Loucy (cell line): ENCODE results near the gene F7.

Experiments used
- H2AFZ ChIP-seq: fragments of 200-600 bp; sonication (generic); 2 replicates; pipeline ENCODE4 v1.6.0; 2016; ENCODE audit warnings: antibody characterized with exemption, mild to moderate bottlenecking, low read length, moderate library complexity
- H3F3A ChIP-seq: fragments of 200-600 bp; 2 replicates; pipeline ENCODE4 v1.6.0; 2016; ENCODE audit warnings: antibody characterized with exemption, low read depth, mild to moderate bottlenecking
- H3K27me3 ChIP-seq: fragments of 200-600 bp; sonication (generic); 2 replicates; pipeline ENCODE4 v1.6.1; 2014; ENCODE audit warnings: low read length, mild to moderate bottlenecking; ENCODE audit not compliant: insufficient read depth, poor library complexity, severe bottlenecking
- H3K36me3 ChIP-seq: fragments of 200-600 bp; sonication (generic); 2 replicates; pipeline ENCODE4 v1.6.1; 2016; ENCODE audit warnings: low read length; ENCODE audit not compliant: insufficient read depth
- H3K4me1 ChIP-seq: fragments of 200-600 bp; sonication (generic); 2 replicates; pipeline ENCODE4 v1.5.1; 2014; ENCODE audit warnings: low read length, mild to moderate bottlenecking; ENCODE audit not compliant: insufficient read depth, poor library complexity, severe bottlenecking
- H3K4me2 ChIP-seq: fragments of 200-600 bp; sonication (generic); 2 replicates; pipeline ENCODE4 v1.6.0; 2014; ENCODE audit warnings: antibody characterized with exemption, low read length, low read depth, mild to moderate bottlenecking; ENCODE audit not compliant: poor library complexity, severe bottlenecking
- H3K4me3 ChIP-seq: fragments of 200-600 bp; sonication (generic); 2 replicates; pipeline ENCODE4 v1.5.1; 2014; ENCODE audit warnings: low read length, mild to moderate bottlenecking, mixed read lengths; ENCODE audit not compliant: poor library complexity, severe bottlenecking
- H3K79me2 ChIP-seq: fragments of 200-600 bp; sonication (generic); 2 replicates; pipeline ENCODE4 v1.6.1; 2014; ENCODE audit warnings: low read length; ENCODE audit not compliant: insufficient read depth
- H3K9ac ChIP-seq: fragments of 200-600 bp; sonication (generic); 2 replicates; pipeline ENCODE4 v1.6.0; 2014; ENCODE audit warnings: mild to moderate bottlenecking, low read depth, low read length, moderate library complexity; ENCODE audit not compliant: poor library complexity, severe bottlenecking
- H3K9me2 ChIP-seq: fragments of 200-600 bp; sonication (generic); replicated peaks from 2 replicates; pipeline ENCODE4 v1.6.1; 2016; ENCODE audit warnings: low read depth, low read length, mixed read lengths
- H3K9me3 ChIP-seq: fragments of 200-600 bp; sonication (generic); 2 replicates; pipeline ENCODE4 v1.6.1; 2014; ENCODE audit warnings: mild to moderate bottlenecking, antibody characterized with exemption, low read length, low read depth; ENCODE audit not compliant: insufficient read depth
- H4K20me1 ChIP-seq: fragments of 200-600 bp; sonication (generic); 2 replicates; pipeline ENCODE4 v1.6.0; 2014; ENCODE audit warnings: antibody characterized with exemption, low read length, mild to moderate bottlenecking; ENCODE audit not compliant: insufficient read depth, poor library complexity, severe bottlenecking
- EZH2phosphoT487 ChIP-seq: fragments of 200-600 bp; IDR thresholded peaks from 2 replicates; pipeline ENCODE4 v1.6.1; 2018; ENCODE audit warnings: antibody characterized with exemption, mild to moderate bottlenecking, moderate library complexity, borderline replicate concordance
- TF ChIP-seq, protein P1 (sequence below): fragments of 200-600 bp; sonication (generic); conservative IDR thresholded peaks from 2 replicates; pipeline ENCODE4 v1.5.1; 2014; ENCODE audit warnings: mild to moderate bottlenecking, antibody characterized with exemption, low read length

F7 gene

DNA sequence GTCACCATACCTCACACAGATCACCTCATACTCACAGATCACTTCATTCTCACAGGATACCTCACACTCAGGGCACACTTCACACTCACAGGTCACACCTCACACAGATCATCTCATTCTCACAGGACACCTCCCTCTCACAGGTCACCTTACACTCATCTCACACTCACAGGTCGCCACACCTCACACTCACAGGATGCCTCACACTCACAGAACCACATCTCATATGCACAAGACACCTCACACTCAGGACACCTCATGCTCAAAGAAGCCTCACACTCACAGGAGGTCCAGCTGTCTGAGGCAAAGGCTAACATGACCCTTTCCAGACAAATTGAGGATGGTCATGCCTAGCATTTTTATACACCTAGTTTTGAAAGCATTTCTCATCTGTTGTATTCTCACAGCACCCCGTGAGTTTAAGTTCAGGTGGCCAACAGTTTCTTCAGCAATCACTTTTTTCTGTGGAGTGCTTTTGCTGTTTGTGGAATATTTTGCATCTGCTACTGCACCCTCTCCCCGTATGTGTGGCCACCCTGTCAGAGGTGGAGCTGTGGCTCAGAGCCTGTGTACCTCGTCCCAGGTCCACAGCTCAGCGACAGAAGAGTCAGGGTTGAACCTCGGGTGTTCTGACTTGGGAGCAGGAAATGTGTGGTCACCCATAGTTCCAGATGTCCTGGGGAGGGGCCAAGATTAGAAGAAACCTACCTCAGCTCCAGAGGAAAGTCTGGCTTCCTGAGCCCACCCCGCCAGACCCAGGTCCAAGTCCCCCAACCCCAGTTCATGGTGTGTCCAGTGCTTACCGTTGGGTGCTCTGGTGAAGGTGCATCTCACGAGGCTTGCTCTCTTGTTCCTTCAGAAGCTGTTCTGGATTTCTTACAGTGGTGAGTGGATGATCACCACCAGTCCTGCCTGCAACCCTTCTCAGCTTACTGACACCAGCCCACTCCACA, 7.6 kb downstream of the F7 start:
- TF ChIP-seq, protein P1, sequence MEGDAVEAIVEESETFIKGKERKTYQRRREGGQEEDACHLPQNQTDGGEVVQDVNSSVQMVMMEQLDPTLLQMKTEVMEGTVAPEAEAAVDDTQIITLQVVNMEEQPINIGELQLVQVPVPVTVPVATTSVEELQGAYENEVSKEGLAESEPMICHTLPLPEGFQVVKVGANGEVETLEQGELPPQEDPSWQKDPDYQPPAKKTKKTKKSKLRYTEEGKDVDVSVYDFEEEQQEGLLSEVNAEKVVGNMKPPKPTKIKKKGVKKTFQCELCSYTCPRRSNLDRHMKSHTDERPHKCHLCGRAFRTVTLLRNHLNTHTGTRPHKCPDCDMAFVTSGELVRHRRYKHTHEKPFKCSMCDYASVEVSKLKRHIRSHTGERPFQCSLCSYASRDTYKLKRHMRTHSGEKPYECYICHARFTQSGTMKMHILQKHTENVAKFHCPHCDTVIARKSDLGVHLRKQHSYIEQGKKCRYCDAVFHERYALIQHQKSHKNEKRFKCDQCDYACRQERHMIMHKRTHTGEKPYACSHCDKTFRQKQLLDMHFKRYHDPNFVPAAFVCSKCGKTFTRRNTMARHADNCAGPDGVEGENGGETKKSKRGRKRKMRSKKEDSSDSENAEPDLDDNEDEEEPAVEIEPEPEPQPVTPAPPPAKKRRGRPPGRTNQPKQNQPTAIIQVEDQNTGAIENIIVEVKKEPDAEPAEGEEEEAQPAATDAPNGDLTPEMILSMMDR: no peak
- TF ChIP-seq EZH2phosphoT487: no peak

DNA sequence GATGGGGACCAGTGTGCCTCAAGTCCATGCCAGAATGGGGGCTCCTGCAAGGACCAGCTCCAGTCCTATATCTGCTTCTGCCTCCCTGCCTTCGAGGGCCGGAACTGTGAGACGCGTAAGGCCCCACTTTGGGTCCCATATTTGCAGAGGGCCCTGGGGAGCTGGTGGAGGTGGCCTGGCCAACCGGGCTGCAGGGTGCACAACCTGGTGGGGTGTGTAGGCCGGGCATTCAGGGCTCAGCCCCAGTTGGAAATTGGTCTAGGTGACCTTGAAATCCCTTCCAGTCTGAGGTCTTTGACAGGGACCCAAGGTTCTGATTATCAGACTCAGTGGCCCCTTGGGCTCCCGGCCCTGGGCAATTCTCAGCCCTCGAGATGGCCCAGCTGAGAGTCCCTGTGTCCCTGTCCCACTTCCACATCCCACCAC, 8.3 kb downstream of the F7 start:
- Histone ChIP-seq H3K4me1 (peaks cover 4% of the 10 kb centered on the region), H3K27me3 (no peaks in the 10 kb centered on the region), H2AFZ (no peak overlapping the region), H3K9me2 (no peaks in the 10 kb centered on the region), H3K36me3 (no peaks in the 10 kb centered on the region), H3K9me3 (no peaks in the 10 kb centered on the region), H3F3A (no peaks in the 10 kb centered on the region), H3K9ac (no peak overlapping the region), H3K79me2 (no peaks in the 10 kb centered on the region), H3K4me2 (no peak overlapping the region), H3K4me3 (no peak overlapping the region), H4K20me1 (no peaks in the 10 kb centered on the region)
- TF ChIP-seq, protein P1: no peak
- no peak for TF ChIP-seq EZH2phosphoT487

More for the DNA sequence above, 7.6 kb downstream of the F7 start:
- Histone ChIP-seq H3K4me2 (peak overlapping the region; percentile 31), H3K79me2 (no peaks in the 10 kb centered on the region), H3K36me3 (no peaks in the 10 kb centered on the region), H3F3A (no peaks in the 10 kb centered on the region), H3K4me1 (peaks cover 4% of the 10 kb centered on the region), H4K20me1 (no peaks in the 10 kb centered on the region), H3K9me2 (no peaks in the 10 kb centered on the region), H3K9ac (no peak overlapping the region), H2AFZ (peak overlapping the region; percentile 7), H3K9me3 (no peaks in the 10 kb centered on the region), H3K4me3 (no peak overlapping the region), H3K27me3 (no peaks in the 10 kb centered on the region)

DNA sequence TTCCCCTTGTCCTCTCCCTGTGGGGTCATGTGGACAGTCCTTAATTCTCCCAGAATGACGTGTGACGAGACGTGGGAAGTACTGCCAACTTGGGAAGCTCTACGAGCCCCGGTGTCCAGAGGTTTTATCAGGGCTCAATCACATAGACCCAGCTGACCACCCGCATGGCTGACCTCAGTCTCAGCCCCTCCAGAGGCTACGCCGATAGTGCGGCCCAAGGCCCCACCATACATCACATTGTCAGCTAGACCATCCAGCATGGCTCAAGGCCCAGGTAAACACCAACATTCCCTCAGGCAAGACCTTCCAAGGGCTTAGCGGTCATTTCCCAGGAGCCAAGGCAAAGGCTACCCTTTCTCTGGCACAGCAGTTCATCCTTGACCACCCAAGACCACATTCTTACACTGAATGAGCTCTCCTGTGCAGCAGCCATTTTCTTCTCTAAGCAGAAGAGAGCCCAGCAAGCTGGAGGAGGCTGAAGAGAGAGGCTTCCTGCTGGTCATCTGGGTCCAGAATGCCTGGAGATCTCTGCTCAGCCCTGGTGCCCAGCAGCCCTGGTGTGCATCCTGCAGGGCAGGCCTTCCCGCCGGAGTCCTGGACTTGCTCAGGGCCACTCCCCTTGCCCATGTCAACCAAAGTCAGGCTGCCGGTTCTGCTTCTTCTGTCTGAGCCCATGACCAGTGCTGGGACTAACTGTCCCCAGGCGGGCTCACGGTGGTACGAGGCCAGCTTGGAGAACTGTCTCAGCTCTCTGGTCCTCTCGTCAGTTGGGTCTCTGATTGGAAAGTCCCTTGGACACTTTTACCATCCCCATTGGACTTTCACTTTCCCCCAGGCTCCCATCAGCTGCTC, 9.1 kb downstream of the F7 start:
- no peaks in the 10 kb centered on the region for H3K9me3 ChIP-seq
- H3F3A ChIP-seq: no peaks in the 10 kb centered on the region
- H3K36me3 ChIP-seq: no peaks in the 10 kb centered on the region
- H3K79me2 ChIP-seq: no peaks in the 10 kb centered on the region
- H4K20me1 ChIP-seq: no peaks in the 10 kb centered on the region
- H3K9ac ChIP-seq: no peak overlapping the region
- no peaks in the 10 kb centered on the region for H3K27me3 ChIP-seq
- H3K4me2 ChIP-seq: no peak overlapping the region
- no peak for TF ChIP-seq EZH2phosphoT487
- TF ChIP-seq, protein P1: no peak
- H3K4me3 ChIP-seq: no peak overlapping the region
- H2AFZ ChIP-seq: no peak overlapping the region
- H3K9me2 ChIP-seq: no peaks in the 10 kb centered on the region
- H3K4me1 ChIP-seq: peaks cover 4% of the 10 kb centered on the region
